GM18511 (cell line): ENCODE measurements around the gene POLD1.

Experiments used
- ATAC-seq: cut with Tn5 transposase; IDR thresholded peaks from one replicate; pipeline ENCODE4 v1.9.1; 2021; ENCODE audit warnings: mild to moderate bottlenecking, moderate library complexity; ENCODE audit not compliant: unreplicated experiment

Gene POLD1

DNA sequence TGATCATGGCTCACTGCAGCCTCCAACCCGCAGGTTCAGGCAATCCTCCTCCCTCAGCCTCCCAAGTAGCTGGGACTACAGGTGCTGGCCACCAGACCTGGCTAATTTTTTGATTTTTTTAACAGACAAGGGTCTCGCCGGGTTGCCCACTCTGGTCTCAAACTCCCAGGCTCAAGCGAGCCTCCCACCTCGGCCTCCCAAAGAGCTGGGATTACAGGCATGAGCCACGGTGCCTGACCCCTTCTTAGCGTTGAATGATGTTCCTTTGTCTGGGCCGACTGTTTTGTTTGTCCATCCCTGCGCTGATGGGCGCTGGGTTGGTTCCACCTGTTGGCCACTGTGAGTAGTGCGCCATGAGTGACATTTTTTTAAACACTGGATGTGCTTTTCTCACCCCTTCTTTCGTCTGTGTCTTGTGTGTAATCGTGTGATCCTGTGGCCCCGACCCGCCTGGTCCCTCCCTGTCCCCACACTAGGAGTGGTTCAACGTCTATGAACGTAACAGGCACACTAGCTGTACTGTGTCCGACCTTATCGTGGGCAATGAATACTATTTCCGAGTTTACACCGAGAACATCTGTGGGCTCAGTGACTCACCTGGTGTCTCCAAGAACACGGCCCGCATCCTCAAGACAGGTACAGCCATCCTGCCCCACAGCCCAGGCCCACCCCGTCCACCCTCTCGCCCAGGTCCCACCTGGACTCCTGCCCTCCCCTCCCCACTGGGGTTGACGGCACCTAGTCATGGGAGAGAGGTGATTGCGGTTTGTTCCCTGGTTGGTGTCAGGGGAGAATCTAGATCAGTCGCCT is 77.1 kb downstream of the POLD1 start:
- peak; percentile 55 for ATAC-seq

DNA sequence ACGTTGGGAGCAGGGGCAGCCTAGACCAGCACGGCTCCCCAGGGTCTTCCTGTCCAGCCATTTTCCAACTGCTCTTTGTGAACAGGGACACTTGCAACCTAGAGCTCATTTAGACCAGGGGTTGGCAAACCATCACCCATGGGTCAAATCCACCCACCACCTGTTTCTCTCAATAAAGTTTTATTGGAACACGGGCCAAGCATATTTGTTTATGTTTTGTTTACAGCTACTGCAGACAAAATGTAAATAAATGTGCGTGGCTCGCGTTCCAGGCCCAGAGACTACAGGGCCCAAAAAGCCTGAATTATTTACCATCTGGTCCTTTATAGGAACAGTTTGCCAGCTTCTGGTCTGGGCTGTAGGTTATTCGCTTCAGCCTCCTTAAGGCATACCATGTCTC is 78.8 kb downstream of the POLD1 start:
- ATAC-seq: no peak

DNA sequence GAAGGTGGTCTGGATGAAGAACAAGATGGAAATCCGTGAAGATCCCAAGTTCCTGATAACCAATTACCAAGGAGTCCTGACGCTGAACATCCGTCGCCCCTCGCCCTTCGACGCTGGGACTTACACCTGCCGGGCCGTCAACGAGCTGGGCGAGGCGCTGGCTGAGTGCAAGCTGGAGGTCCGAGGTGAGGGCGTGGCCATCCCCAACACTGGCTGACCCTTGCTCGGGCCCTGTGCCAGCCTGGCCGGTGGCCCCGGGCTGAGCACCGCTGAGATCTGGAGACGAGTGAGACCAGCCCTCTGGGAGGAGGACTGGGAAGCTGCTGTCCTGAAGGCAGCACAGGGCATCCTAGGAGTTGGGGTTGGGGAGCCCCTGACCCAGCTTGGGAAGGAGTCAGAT is 80.2 kb downstream of the POLD1 start:
- ATAC-seq: no peak

DNA sequence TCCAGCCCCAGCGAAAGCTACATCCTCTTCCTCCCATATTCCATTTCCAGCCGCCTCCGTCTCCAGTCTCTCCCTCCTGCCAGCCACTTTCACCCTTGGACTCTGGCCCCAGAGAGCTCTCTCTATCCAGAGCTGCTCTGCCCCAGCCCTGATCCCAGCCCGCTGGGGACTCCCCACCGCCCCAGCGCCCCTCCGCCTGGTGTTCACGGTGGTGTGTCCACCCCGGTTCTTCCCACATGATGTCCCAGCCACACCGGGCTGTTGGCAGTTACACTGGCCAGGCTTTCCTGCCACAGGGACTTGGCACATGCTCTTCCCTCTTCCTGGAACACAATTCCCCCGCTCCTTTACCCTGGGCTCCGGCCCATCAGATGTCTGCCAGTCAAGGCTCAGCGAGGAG is 80.9 kb downstream of the POLD1 start:
- no peak for ATAC-seq

DNA sequence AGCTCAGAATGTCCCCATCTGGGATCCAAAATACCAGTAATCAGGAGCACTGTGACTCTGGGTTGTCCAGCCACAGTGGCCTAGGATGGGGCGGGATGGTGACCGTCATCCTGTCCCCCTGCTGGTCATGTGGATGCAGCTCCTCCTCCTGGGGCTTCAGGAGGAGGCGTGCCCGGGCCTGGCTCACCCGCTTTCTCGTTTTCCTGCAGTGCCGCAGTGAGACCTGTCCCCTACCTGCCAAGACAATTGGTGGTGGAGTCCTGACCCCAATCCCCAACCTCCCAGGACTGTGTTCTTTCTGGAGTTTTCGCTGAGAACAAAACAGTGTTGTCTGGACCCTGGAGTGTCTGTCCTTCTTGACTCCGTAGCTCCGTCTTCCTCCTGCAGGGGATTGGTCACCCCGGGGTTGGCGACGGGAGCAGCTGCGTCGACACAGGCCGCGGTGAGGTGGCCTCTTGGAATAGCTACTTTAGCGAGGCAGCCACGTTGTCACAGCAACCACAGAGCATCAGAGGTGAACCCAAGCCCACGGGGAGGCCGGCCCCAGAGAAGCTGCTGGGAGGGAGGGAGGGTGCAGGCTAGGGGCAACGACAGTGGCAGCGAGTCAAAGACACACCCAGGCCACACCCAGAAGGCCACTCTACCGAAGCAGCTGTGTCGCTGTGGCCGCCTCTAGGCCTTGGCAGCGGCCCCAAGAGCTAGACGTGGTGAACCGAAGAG is 82.0 kb downstream of the POLD1 start:
- no peak for ATAC-seq

DNA sequence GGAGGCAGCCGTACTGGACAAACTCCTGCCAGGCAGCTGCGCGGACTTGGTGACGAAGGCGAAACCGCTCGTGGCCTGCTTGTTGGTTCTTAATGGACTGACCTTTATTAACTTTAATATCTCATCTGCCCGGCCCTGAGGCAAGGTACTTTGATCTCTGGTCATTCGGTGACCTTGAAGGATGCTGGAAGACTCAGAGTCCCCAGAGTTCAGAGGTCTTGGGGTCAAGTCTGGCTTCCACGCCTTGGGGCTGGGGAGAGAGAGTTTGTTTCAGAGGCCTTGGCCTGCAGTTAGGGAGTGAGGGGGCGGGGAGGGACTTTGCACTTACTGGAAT is 82.5 kb downstream of the POLD1 start:
- ATAC-seq: no peak

DNA sequence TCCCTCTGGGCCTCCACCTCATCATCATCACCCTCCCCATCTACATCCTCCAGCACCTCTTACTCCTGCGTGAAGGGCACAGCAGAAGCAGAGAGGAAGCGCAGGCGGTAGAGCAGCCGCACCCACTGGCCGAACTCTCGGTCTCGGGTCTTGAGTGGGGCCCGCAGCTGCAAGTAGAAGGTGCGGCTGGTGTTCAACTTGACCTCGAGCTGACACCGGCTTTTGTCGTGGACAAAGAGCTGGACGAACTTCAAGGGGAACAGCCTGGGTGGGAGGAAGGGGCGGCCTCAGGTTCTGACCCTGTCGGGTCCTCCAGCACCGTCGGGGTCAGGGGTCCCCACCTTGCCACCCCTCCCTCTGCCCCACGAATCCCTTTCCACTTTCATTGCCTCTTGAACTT is 83.4 kb downstream of the POLD1 start:
- no peak for ATAC-seq
